Uterus (tissue), 2 donors: ENCODE results near the gene PRSS3.

Source experiments
- POLR2A ChIP-seq, 2 donors: fragments of 450-650 bp; IDR thresholded peaks; one replicate each; pipeline ENCODE4 v1.6.1; 2016; ENCODE audit warnings: antibody characterized with exemption in 2 of 2, mild to moderate bottlenecking in 1 of 2, moderate library complexity in 1 of 2
- TF ChIP-seq, protein P1 (sequence below), 4 experiments: fragments of 200-600 bp in 2 of 4; fragments of 450-650 bp in 2 of 4; sonication (generic) in 2 of 4; IDR thresholded peaks; one replicate each; pipeline ENCODE4 v1.5.1; 2016 to 2019; ENCODE audit warnings: antibody characterized with exemption in 4 of 4, mild to moderate bottlenecking in 2 of 4, moderate library complexity in 1 of 4

DNA sequence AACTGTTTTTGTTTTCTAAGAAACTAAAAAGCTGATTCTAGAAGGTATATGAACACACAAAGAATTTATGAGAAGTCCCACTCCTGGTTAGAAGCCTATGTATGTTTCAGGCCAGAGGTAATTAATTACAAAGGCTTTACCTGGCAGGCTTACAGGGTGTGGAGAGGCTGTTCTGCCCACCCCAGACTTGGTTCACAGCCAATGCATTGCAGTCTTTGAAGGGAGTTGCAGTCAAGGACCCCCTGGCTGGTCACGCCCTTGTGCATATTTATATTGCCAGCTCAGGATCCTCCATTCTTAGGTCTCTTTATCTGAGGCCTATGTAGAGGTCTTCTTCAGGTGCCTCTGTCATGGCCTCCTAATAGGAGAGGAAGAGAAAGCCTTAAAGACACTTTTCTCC is 13.6 kb upstream of the PRSS3 start:
- no peak for TF ChIP-seq POLR2A (IDR thresholded peaks at IDR 0.05)
- TF ChIP-seq, protein P1, sequence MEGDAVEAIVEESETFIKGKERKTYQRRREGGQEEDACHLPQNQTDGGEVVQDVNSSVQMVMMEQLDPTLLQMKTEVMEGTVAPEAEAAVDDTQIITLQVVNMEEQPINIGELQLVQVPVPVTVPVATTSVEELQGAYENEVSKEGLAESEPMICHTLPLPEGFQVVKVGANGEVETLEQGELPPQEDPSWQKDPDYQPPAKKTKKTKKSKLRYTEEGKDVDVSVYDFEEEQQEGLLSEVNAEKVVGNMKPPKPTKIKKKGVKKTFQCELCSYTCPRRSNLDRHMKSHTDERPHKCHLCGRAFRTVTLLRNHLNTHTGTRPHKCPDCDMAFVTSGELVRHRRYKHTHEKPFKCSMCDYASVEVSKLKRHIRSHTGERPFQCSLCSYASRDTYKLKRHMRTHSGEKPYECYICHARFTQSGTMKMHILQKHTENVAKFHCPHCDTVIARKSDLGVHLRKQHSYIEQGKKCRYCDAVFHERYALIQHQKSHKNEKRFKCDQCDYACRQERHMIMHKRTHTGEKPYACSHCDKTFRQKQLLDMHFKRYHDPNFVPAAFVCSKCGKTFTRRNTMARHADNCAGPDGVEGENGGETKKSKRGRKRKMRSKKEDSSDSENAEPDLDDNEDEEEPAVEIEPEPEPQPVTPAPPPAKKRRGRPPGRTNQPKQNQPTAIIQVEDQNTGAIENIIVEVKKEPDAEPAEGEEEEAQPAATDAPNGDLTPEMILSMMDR (IDR thresholded peaks at IDR 0.05): no peak
